Gastroesophageal sphincter (tissue), 4 donors: Measurements from ENCODE around the gene VAPB. TPM values are rescaled to one million over a fixed set of nuclear protein-coding genes. Genes with fewer than 3 reads are reported as not detected.

Source experiments
- ATAC-seq: fragments of 150-250 bp; one replicate; pipeline ENCODE4 v1.9.1; 2016; ENCODE audit warnings: mild to moderate bottlenecking, moderate library complexity
- H3K27ac ChIP-seq, 4 donors: fragments of 200-600 bp; sonication (generic) in 3 of 4; 1 replicate in 3 of 4; 2 replicates in 1 of 4; pipeline ENCODE4 v1.5.1; 2016 to 2019
- H3K27me3 ChIP-seq: fragments of 200-600 bp; sonication (generic); one replicate; pipeline ENCODE4 v1.5.1; 2019
- H3K36me3 ChIP-seq, 2 donors: fragments of 200-600 bp; sonication (generic); one replicate each; pipeline ENCODE4 v1.5.1; 2019; ENCODE audit warnings: control low read depth in 1 of 2
- H3K4me1 ChIP-seq, 3 donors: fragments of 200-600 bp; sonication (generic); 1 replicate in 2 of 3; 2 replicates in 1 of 3; pipeline ENCODE4 v1.5.1; 2016 to 2019; ENCODE audit warnings: control low read depth in 2 of 3
- H3K4me3 ChIP-seq, 2 donors: fragments of 200-600 bp; sonication (generic); one replicate each; pipeline ENCODE4 v1.5.1; 2019; ENCODE audit warnings: mild to moderate bottlenecking in 1 of 2, moderate library complexity in 1 of 2
- H3K9me3 ChIP-seq, 3 donors: fragments of 200-600 bp; sonication (generic); one replicate each; pipeline ENCODE4 v1.5.1; 2017 to 2019; ENCODE audit warnings: control low read depth in 2 of 3
- CTCF ChIP-seq, 4 experiments: fragments of 200-600 bp in 2 of 4; fragments of 450-650 bp in 2 of 4; sonication (generic) in 1 of 4; IDR thresholded peaks; one replicate each; pipeline ENCODE4 v1.5.1; 2017 to 2019; ENCODE audit warnings: antibody characterized with exemption in 4 of 4, mild to moderate bottlenecking in 2 of 4, moderate library complexity in 2 of 4
- EP300 ChIP-seq: sonication (generic); formaldehyde crosslinking; IDR thresholded peaks from one replicate; pipeline ENCODE4 v1.6.1; 2017; ENCODE audit warnings: antibody characterized with exemption, mild to moderate bottlenecking
- POLR2A ChIP-seq, 2 donors: fragments of 450-650 bp; IDR thresholded peaks; one replicate each; pipeline ENCODE4 v1.6.1; 2017; ENCODE audit warnings: antibody characterized with exemption in 2 of 2, mild to moderate bottlenecking in 2 of 2, moderate library complexity in 1 of 2
- POLR2AphosphoS5 ChIP-seq: sonication (generic); formaldehyde crosslinking; IDR thresholded peaks from one replicate; pipeline ENCODE4 v1.6.1; 2017; ENCODE audit warnings: antibody characterized with exemption
- WGBS, 2 donors: methylation state at CpG; one replicate each; pipeline ENCODE4 v1.1.5; 2018; ENCODE audit warnings: low coverage in 1 of 2; 5-methylcytosine and 5-hydroxymethylcytosine counted together
- total RNA-seq, 4 donors: library from RNA; depleted of rRNA; stranded (reverse); fragments of >200 nt; gene quantifications; one replicate each; pipeline ENCODE4 v1.1.0, GENCODE V29; 2016

The VAPB gene
- total RNA-seq, 4 donors from 2014 or later, result 30.4 to 43.1 (median 35.9) TPM

- H3K27me3 ChIP-seq, result no peaks in the 10 kb centered on the region
Observed at GRCh38 chr20:58342104-58342945, 46.7 kb upstream of the VAPB start.

GRCh38 chr20:58344741-58345140, 44.3 kb upstream of the VAPB start:
- Histone ChIP-seq H3K9me3 (no peaks in the 10 kb centered on the region), H3K4me1 (peaks cover 0 to 8% (median 0%) of the 10 kb centered on the region in 3 donors), H3K36me3 (peaks cover 0 to 43% of the 10 kb centered on the region in 2 donors), H3K27ac (no peak overlapping the region), H3K27me3 (no peaks in the 10 kb centered on the region), H3K4me3 (no peak overlapping the region)
- TF ChIP-seq EP300, result no peak
- no peak for TF ChIP-seq POLR2A (IDR thresholded peaks at IDR 0.05)
- TF ChIP-seq CTCF (IDR thresholded peaks at IDR 0.05), result no peak
- no peak for TF ChIP-seq POLR2AphosphoS5
- WGBS, 2 donors, result 78 to 91% methylated on average over 4 of the region's 4 CpGs
- no peak for ATAC-seq

More at GRCh38 chr20:58342104-58342945, 46.7 kb upstream of the VAPB start:
- peaks cover 0 to 8% (median 0%) of the 10 kb centered on the region in 3 donors for H3K4me1 ChIP-seq
- 82 to 94% methylated on average over 2 of the region's 3 CpGs for WGBS, 2 donors
- peaks cover 0 to 36% of the 10 kb centered on the region in 2 donors for H3K36me3 ChIP-seq
- ATAC-seq, result no peak
- no peak overlapping the region for H3K27ac ChIP-seq
- H3K9me3 ChIP-seq, result no peaks in the 10 kb centered on the region
- H3K4me3 ChIP-seq, result no peak overlapping the region
- no peak for TF ChIP-seq POLR2AphosphoS5
- no peak for TF ChIP-seq POLR2A (IDR thresholded peaks at IDR 0.05)
- TF ChIP-seq EP300, result no peak
- no peak for TF ChIP-seq CTCF (IDR thresholded peaks at IDR 0.05)

GRCh38 chr20:58349570-58349969, 39.5 kb upstream of the VAPB start:
- 82 to 93% methylated on average over 3 of the region's 3 CpGs for WGBS, 2 donors

GRCh38 chr20:58352468-58352867, 36.6 kb upstream of the VAPB start:
- Histone ChIP-seq H3K36me3 (peaks cover 0 to 52% of the 10 kb centered on the region in 2 donors), H3K9me3 (no peaks in the 10 kb centered on the region), H3K27me3 (no peaks in the 10 kb centered on the region), H3K27ac (no peak overlapping the region), H3K4me3 (no peak overlapping the region), H3K4me1 (no peaks in the 10 kb centered on the region)
- WGBS, 2 donors, result 88% methylated on average over 1 of the region's 2 CpGs; no CpG with 5 or more reads in 1 of the 2 donors
- ATAC-seq, result no peak
- no peak for TF ChIP-seq POLR2A (IDR thresholded peaks at IDR 0.05)
- no peak for TF ChIP-seq EP300
- no peak for TF ChIP-seq CTCF (IDR thresholded peaks at IDR 0.05)
- TF ChIP-seq POLR2AphosphoS5, result no peak

More at GRCh38 chr20:58349570-58349969, 39.5 kb upstream of the VAPB start:
- TF ChIP-seq EP300, result no peak
- no peak for TF ChIP-seq POLR2A (IDR thresholded peaks at IDR 0.05)
- no peak for TF ChIP-seq POLR2AphosphoS5
- no peak for TF ChIP-seq CTCF (IDR thresholded peaks at IDR 0.05)
- Histone ChIP-seq H3K4me3 (no peak overlapping the region), H3K27ac (no peak overlapping the region), H3K27me3 (no peaks in the 10 kb centered on the region), H3K36me3 (peaks cover 0 to 48% of the 10 kb centered on the region in 2 donors), H3K4me1 (no peaks in the 10 kb centered on the region), H3K9me3 (no peaks in the 10 kb centered on the region)
- no peak for ATAC-seq

- ATAC-seq, result no peak
- Histone ChIP-seq H3K36me3 (peaks cover 0 to 80% of the 10 kb centered on the region in 2 donors), H3K9me3 (no peaks in the 10 kb centered on the region), H3K4me3 (no peak overlapping the region), H3K27me3 (no peaks in the 10 kb centered on the region), H3K4me1 (peaks cover 4 to 12% (median 9%) of the 10 kb centered on the region in 3 donors), H3K27ac (no peak overlapping the region)
- TF ChIP-seq POLR2A (IDR thresholded peaks at IDR 0.05) (no peak), EP300 (no peak), CTCF (IDR thresholded peaks at IDR 0.05) (no peak), POLR2AphosphoS5 (no peak)
- 38 to 74% methylated on average over 1 to 6 of the region's 8 CpGs for WGBS, 2 donors
Observed at GRCh38 chr20:58359441-58359840, 29.6 kb upstream of the VAPB start.
